HG03469 (cell line): ENCODE results near the gene GAS6.
"Not testable (repeated sequence)": the region's sequence is repeated elsewhere in the genome, so short reads cannot be mapped to it uniquely, and the experiment has no call there.

Source experiments
- ATAC-seq: cut with Tn5 transposase; IDR thresholded peaks from one replicate; pipeline ENCODE4 v1.9.1; 2021; ENCODE audit warnings: mild to moderate bottlenecking, moderate library complexity, moderate number of reproducible peaks; ENCODE audit not compliant: unreplicated experiment

Gene GAS6

DNA sequence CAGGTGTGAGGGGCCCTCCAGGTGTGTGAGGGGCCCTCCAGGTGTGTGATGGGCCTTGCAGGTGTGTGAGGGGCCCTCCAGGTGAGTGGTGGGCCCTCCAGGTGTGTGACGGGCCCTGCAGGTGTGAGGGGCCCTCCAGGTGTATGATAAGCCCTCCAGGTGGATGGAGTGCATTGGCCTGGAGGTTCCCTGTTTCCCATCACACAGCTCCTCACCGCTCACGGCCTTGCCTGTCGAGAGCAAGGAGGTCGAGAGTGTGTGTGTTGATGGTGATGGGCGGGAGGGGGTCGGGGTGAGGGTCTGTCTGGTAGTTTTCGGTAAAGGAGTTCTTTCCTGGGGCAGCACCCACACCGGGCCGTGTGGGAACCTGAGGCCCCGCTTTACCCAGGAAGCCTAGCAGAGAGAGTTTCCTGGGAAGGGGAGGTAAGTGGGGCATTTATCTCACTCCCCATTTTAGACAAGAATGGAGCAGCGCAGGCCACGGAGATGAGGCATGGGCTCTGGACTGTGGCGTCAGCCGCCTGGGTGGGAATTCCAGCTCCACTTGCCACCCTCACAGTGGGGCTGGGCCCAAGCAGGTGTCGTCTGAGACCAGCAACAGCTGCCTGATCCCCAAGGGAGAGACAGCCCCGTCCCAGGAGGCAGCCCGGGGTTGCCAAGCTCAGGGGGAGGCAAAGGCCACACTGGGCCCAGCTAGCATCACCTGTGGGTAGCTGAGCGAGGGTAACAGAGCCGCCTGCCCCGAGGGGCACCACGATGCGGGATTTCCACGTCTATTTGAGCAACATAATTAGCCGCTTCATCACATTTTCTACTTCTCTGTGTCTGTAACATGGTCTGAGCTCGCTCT, 10.9 kb upstream of the GAS6 start:
- ATAC-seq, result no peak

GRCh38 chr13:113874177-113874576, 10.3 kb upstream of the GAS6 start:
- no peak for ATAC-seq

DNA sequence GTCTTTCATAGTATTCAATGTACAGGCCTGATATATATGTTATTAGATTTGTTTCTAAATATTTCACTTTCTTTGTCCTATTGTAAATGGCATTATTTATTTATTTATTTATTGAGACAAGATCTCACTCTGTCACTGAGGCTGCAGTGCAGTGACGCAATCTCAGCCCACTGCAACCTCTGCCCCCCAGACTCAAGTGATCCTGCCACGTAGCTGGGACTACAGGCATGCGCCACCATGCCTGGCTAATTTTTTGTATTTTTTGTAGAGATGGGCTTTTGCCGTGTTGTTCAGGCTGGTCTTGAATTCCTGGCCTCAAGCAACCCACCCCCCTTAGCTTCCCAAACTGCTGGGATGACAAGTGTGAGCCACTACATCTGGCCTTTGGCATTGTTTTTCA, 5.4 kb upstream of the GAS6 start:
- ATAC-seq, result no peak

DNA sequence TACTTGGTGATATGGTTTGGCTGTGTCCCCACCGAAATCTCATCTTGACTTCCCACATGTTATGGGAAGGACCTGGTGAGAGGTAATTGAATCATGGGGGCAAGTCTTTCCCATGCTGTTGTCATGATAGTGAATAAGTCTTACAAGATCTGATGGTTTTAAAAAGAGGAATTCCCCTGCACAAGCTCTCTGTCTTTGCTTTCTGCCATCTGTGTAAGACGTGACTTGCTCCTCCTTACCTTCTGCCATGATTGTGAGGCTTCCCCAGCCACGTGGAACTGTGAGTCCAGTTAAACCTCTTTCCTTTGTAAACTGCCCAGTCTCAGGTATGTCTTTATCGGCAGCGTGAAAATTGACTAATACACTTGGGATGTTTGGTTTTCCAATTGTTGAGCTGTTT, 4.0 kb upstream of the GAS6 start:
- not testable (repeated sequence) for ATAC-seq

GRCh38 chr13:113865427-113865826, 1.6 kb upstream of the GAS6 start:
- ATAC-seq, result no peak

DNA sequence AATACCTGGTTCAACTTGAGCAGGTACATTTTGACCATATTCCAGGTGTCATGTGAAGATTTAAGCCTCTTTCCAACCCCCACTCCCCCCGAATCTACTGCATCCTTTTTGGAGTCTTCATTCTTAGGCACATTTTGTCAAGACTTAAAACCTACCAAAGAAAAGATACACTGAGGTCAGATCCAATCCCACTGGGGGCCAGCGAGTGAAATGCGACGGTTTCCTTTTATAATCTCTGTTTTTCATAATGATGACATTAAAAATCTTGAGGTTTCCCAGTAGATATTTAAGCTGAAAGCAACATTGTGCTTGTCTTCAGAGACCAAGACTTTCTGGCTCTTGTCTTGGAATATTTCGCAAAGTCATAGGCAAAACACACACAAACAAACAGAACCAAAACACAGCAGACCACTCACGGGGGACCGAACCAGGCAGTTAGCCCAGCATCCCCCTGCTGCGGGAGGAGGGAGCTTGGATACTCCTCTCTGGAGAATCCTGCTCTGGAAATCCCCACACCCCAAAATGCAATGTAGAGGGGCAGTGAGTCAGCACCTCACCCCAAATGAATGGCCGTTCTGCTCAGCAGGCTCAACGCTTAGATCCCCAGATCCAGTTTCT, 506 bp upstream of the GAS6 start:
- ATAC-seq, result no peak

DNA sequence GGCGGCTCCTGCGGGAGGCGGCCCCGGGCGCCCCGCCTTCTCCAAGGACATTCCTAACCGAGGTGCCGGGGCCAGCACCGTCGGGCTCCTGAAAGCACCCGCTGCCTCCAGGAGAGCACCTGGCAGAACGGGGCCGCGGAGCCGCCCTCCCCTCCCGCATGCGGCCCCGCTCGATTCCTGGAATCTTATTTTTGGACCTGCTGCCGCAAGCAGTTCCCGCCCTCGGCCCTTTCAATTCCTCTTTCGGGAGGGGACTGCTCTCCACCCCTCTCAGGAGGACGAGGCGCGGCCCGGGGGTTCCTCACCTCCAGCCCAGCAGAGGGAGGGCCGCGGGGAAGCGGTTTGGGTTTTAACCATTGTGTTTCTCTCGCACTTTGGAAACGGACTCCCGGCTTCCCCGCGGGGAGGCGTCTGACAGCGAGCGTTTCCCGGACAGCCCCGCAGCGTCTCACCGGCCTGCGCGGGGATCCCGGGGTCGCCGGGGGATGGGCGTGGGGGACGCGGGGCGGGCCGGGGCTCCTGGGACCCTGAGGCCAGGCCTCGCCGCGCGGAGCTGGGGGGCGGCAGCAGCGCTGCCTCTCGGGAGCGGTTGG, 849 bp downstream of the GAS6 start:
- ATAC-seq, result no peak

DNA sequence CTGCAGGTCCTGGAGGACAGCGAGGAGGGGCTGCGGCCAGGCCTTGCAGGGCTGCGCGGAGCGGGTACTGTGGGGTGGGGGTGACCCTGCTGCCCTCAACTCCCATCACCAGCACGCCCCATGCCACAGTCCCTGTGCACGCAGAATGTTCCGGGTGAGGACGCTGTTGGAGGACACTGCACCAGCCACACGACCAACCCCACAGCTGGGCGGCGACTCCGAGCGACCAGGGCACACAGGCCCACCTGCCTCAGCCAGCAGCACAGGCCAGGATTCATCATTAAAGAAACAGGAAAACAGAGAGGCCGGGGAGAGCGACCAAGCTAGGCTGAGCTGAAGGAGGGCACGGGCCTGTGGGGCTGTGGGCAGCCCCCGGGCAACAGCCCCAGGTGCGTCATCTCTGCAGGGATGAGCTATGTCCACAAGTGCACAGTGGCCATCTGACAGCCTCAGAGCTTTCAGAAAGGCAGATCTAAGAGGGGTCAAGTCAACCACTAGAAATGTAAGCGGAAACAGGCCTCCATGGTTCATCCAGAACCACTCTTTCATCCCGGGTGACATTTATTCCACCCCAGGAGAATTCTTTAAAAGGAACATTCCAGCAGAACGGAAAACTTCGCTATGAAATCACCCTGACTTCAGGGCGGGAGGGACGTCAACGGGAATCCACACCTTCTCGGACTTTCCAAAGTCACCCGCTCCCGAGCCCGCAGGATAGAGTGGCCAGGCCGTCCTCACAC, 1.5 kb downstream of the GAS6 start:
- ATAC-seq, result no peak

GRCh38 chr13:113861433-113862030, 2.3 kb downstream of the GAS6 start:
- ATAC-seq, result no peak

GRCh38 chr13:113860665-113861432, 3.0 kb downstream of the GAS6 start:
- no peak for ATAC-seq

DNA sequence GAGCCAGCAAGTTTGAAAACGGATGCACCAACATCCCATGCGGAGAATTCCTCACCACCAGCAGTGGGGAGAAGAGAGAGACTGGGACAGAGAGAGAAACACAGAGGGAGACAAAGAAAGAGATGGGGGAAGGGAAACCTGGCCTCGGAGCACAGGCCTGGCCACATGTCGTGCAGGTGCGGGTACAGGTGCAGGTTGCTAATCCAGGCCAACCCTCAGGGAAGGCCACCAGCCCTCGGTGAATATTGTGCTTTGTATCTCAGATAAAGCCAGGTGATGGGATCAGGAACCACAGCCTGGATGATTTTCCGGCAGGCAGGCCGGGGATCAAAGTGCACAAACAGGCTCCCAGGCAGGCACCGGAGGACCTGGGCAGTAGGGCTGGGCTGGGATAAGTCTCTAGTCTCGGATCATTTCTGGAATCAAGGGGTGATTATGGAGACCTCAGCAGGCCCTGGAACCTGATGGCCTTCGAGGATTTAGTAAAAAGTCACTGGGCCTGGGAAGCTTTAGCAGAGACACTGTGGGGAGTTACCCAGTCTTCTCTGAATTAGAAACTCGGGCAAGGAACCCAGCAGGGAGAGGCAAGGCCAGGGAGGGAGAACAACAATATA, 3.7 kb downstream of the GAS6 start:
- ATAC-seq, result no peak

DNA sequence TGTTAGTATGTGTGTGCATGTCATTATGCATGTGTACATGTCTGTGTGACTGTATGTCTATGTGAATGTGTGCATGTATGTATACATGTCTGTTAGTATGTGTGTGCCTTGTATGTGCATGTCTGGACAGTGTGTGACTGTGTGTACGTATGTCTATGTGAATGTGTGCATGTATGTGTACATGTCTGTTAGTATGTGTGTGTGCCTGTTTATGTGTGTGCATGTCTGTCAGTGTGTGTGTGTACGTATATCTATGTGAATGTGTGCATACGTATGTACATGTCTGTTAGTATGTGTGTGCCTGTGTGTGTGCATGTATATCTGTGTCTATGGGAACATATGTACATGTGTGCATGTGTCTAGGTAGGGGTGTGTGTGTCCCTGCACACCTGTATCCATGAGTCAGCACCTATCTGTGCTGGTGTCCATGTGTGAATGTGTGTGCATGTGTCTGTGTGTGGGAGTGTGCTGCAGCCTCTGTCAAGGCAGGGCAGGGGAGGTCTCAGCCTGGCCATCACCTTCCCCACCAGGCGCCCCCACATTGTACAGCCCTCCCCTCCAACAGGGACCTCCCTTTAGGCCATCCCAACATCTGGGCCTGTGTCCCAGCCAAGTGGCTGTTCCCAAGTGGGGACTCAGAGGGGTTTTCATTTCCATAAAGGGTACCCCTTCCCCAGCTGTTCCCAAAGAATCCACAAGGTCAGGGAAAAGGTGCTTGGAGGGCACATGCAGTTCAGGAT, 4.4 kb downstream of the GAS6 start:
- no peak for ATAC-seq

DNA sequence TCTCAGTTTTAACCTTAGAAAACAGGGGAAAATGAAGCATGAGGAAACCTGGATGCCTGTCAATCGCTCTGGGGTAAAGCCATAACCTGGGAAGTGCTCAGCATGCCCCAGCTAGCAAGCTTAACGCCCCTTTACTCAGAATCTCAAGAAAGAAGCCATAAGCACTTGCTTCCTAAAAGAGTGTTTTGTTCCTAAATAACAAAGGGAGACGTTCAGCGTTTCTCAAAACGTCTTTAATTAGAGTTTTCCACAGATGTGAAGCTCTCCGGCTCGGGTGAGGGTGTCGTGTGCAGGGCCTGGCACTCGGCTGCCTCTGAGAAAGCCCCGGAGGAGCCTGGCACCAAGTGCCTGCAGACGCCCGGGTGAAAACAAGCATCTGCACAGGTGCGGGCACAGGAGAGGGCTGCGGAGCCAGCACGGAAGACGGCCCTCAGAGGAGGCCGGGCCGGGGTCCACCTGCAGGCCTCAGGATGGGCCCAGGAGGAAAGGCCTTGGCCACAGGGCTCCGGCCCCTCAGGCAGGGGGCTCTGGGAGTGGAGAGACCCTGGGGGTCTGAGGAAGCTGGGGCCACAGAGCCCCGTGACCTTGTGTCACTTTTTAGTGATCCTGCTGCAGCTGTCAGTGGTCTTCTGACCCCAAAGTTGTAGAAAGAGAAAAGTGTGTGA, 6.2 kb downstream of the GAS6 start:
- ATAC-seq, result no peak

DNA sequence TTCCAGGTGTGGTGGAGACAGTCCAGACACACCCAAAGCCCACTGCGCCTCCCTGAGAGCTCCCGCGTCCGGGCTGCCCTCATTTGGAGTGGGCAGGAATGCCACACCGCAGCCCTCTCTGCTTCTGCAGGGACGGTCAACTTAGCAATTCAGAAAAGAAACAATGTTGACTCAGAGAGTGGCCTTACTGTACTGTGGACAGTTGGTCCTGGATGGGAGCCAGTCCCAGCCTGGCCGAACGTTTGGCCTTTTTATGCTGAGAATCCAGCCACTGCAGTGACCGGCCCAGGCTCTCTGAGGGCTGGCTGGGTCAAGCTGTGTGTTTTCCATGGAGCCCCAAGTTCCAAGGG, 7.2 kb downstream of the GAS6 start:
- no peak for ATAC-seq

- no peak for ATAC-seq
These were observed 7.8 kb downstream of the GAS6 start for GRCh38 chr13:113855931-113856715.

- ATAC-seq, result no peak
These were observed 8.6 kb downstream of the GAS6 start for GRCh38 chr13:113855012-113855921.
